ENCODE measurements around the gene MRPS24. TPM values are rescaled to one million over a fixed set of nuclear protein-coding genes. Genes with fewer than 3 reads are reported as not detected.
"Not testable (repeated sequence)": the region's sequence is repeated elsewhere in the genome, so short reads cannot be mapped to it uniquely, and the experiment has no call there.

The MRPS24 gene
- 49.6 and 61.7 TPM in 2 replicates for total RNA-seq

GRCh38 chr7:43869006-43869866 lies at the start of gene MRPS24:
Gene MRPS24, minus strand, starts transcription at chr7:43869517. Its CDS starts 22 bp downstream, at chr7:43869495.
- DNase-seq (ENCODE audit: low read depth in 2 of 2), result peak; percentile 97

- DNase-seq (ENCODE audit: low read depth in 2 of 2), result no peak
Measured at GRCh38 chr7:43915907-43916306, 46.6 kb upstream of the MRPS24 start.

GRCh38 chr7:43914795-43915194 lies 45.5 kb upstream of the MRPS24 start:
- DNase-seq (ENCODE audit: low read depth in 2 of 2), result no peak

- DNase-seq (ENCODE audit: low read depth in 2 of 2), result peak; percentile 47 to 49
Measured at GRCh38 chr7:43906331-43907010, 37.2 kb upstream of the MRPS24 start, which contains the start of gene URGCP. Gene URGCP, minus strand, starts transcription at chr7:43906596. Its CDS starts 21 bp downstream, at chr7:43906575.

- DNase-seq (ENCODE audit: low read depth in 2 of 2), result peak; percentile 45 to 51
Measured at GRCh38 chr7:43905956-43906330, 36.6 kb upstream of the MRPS24 start.

- no peak for DNase-seq (ENCODE audit: low read depth in 2 of 2)
Measured at GRCh38 chr7:43905209-43905946, 36.1 kb upstream of the MRPS24 start.

- no peak for DNase-seq (ENCODE audit: low read depth in 2 of 2)
Measured at GRCh38 chr7:43904533-43905208, 35.4 kb upstream of the MRPS24 start.

GRCh38 chr7:43902542-43903054 lies 33.3 kb upstream of the MRPS24 start:
- DNase-seq (ENCODE audit: low read depth in 2 of 2), result no peak

GRCh38 chr7:43898571-43898970 lies 29.3 kb upstream of the MRPS24 start:
- DNase-seq (ENCODE audit: low read depth in 2 of 2), result not testable (repeated sequence)

- DNase-seq (ENCODE audit: low read depth in 2 of 2), result no peak
Measured at GRCh38 chr7:43895847-43896415, 26.6 kb upstream of the MRPS24 start.

- DNase-seq (ENCODE audit: low read depth in 2 of 2), result no peak
Measured at GRCh38 chr7:43891069-43891955, 22.0 kb upstream of the MRPS24 start.

GRCh38 chr7:43890468-43890867 lies 21.2 kb upstream of the MRPS24 start:
- DNase-seq (ENCODE audit: low read depth in 2 of 2), result no peak

- no peak for DNase-seq (ENCODE audit: low read depth in 2 of 2)
Measured at GRCh38 chr7:43888993-43889945, 20.0 kb upstream of the MRPS24 start.

- DNase-seq (ENCODE audit: low read depth in 2 of 2), result no peak
Measured at GRCh38 chr7:43884617-43885016, 15.3 kb upstream of the MRPS24 start.

- DNase-seq (ENCODE audit: low read depth in 2 of 2), result peak in 1 of 2 donors; percentile 38
Measured at GRCh38 chr7:43884209-43884608, 14.9 kb upstream of the MRPS24 start.

- DNase-seq (ENCODE audit: low read depth in 2 of 2), result peak; percentile 77 to 78
Measured at GRCh38 chr7:43880596-43880995, 11.3 kb upstream of the MRPS24 start.

GRCh38 chr7:43879477-43879876 lies 10.2 kb upstream of the MRPS24 start:
- DNase-seq (ENCODE audit: low read depth in 2 of 2), result peak; percentile 74 to 89

- DNase-seq (ENCODE audit: low read depth in 2 of 2), result peak; percentile 13 to 74
Measured at GRCh38 chr7:43878867-43879266, 9.6 kb upstream of the MRPS24 start.
